Neuronal stem cell (in vitro differentiated cells): ENCODE data around the gene COL5A1.

ENCODE experiments used
- DNase-seq: peaks from one replicate; pipeline ENCODE4 v3.0.0-alpha.2; 2013; ENCODE audit warnings: low spot score
- H2AFZ ChIP-seq: one replicate; pipeline ENCODE4 v1.6.1; 2013; ENCODE audit warnings: mild to moderate bottlenecking, low read length, inconsistent platforms
- H2AK5ac ChIP-seq: 2 replicates; pipeline ENCODE4 v1.6.1; 2013; ENCODE audit warnings: low read depth, mild to moderate bottlenecking, inconsistent platforms, low read length, moderate library complexity, mixed read lengths
- H2BK120ac ChIP-seq: 2 replicates; pipeline ENCODE4 v1.6.1; 2013; ENCODE audit warnings: low read depth, mild to moderate bottlenecking, inconsistent platforms, low read length, moderate library complexity, mixed read lengths
- H2BK12ac ChIP-seq: one replicate; pipeline ENCODE4 v1.6.1; 2013; ENCODE audit warnings: low read length, inconsistent platforms
- H2BK15ac ChIP-seq: 2 replicates; pipeline ENCODE4 v1.6.1; 2013; ENCODE audit warnings: mild to moderate bottlenecking, low read length, inconsistent platforms, mixed read lengths
- H2BK5ac ChIP-seq: one replicate; pipeline ENCODE4 v1.6.1; 2013; ENCODE audit warnings: inconsistent platforms, mild to moderate bottlenecking, low read length, moderate library complexity
- H3K14ac ChIP-seq: one replicate; pipeline ENCODE4 v1.6.1; 2013; ENCODE audit warnings: low read length, inconsistent platforms
- H3K18ac ChIP-seq: 2 replicates; pipeline ENCODE4 v1.6.1; 2013; ENCODE audit warnings: low read length, inconsistent platforms
- H3K23ac ChIP-seq: 2 replicates; pipeline ENCODE4 v1.6.1; 2013; ENCODE audit warnings: low read depth, mild to moderate bottlenecking, mixed read lengths, low read length, inconsistent platforms; ENCODE audit not compliant: poor library complexity
- H3K27ac ChIP-seq: replicated peaks from 3 replicates; pipeline ENCODE4 v1.5.1; 2013; ENCODE audit warnings: low read length, inconsistent platforms
- H3K27me3 ChIP-seq, 3 experiments: 2 replicates each; pipeline ENCODE4 v1.6.1; 2013; ENCODE audit warnings: low read length in 3 of 3, mild to moderate bottlenecking in 2 of 3, inconsistent platforms in 1 of 3, low read depth in 1 of 3, mixed read lengths in 1 of 3, moderate library complexity in 1 of 3; ENCODE audit not compliant: control insufficient read depth in 3 of 3, insufficient read depth in 3 of 3
- H3K36me3 ChIP-seq, 2 donors: replicated peaks in 1 of 2; 2 replicates each; pipeline ENCODE4 v1.6.1; 2013; ENCODE audit warnings: low read length in 2 of 2; ENCODE audit not compliant: control insufficient read depth in 2 of 2, insufficient read depth in 2 of 2
- H3K4ac ChIP-seq: 2 replicates; pipeline ENCODE4 v1.6.1; 2013; ENCODE audit warnings: inconsistent platforms, mild to moderate bottlenecking, low read length, moderate library complexity
- H3K4me1 ChIP-seq, 2 donors: 1 replicate in 1 of 2; 2 replicates in 1 of 2; pipeline ENCODE4 v1.6.1; 2013; ENCODE audit warnings: low read length in 2 of 2, low read depth in 1 of 2; ENCODE audit not compliant: control insufficient read depth in 2 of 2, insufficient read depth in 1 of 2
- H3K4me2 ChIP-seq: one replicate; pipeline ENCODE4 v1.6.1; 2013; ENCODE audit warnings: mild to moderate bottlenecking, low read length, inconsistent platforms; ENCODE audit not compliant: insufficient read depth, poor library complexity, severe bottlenecking
- H3K4me3 ChIP-seq, 2 donors: 2 replicates each; pipeline ENCODE4 v1.5.1; 2013; ENCODE audit warnings: low read length in 2 of 2, mild to moderate bottlenecking in 2 of 2, inconsistent platforms in 1 of 2, moderate library complexity in 1 of 2
- H3K79me1 ChIP-seq: one replicate; pipeline ENCODE4 v1.6.1; 2013; ENCODE audit warnings: low read depth, mild to moderate bottlenecking, inconsistent platforms, low read length, moderate library complexity
- H3K9ac ChIP-seq: one replicate; pipeline ENCODE4 v1.6.1; 2013; ENCODE audit warnings: mild to moderate bottlenecking, low read depth, low read length, inconsistent platforms; ENCODE audit not compliant: poor library complexity
- H3K9me3 ChIP-seq, 2 donors: replicated peaks in 1 of 2; 2 replicates each; pipeline versions ENCODE3 to v1.6.1; 2013; ENCODE audit warnings: low read length in 2 of 2, mild to moderate bottlenecking in 2 of 2, inconsistent platforms in 1 of 2, low read depth in 1 of 2, mixed read lengths in 1 of 2, moderate library complexity in 1 of 2; ENCODE audit not compliant: control insufficient read depth in 2 of 2, insufficient read depth in 1 of 2
- H4K8ac ChIP-seq: one replicate; pipeline ENCODE4 v1.6.1; 2013; ENCODE audit warnings: low read depth, mild to moderate bottlenecking, inconsistent platforms, low read length, moderate library complexity
- H4K91ac ChIP-seq: one replicate; pipeline ENCODE4 v1.6.1; 2013; ENCODE audit warnings: low read length, low read depth, mild to moderate bottlenecking, inconsistent platforms; ENCODE audit not compliant: poor library complexity
- WGBS, 2 donors: extraction: QIAGEN DNeasy Blood & Tissue Kit; methylation state at CpG; one replicate each; pipeline ENCODE4 v1.1.7; 2013; ENCODE audit warnings: missing lambda C conversion rate in 2 of 2, mixed read lengths in 1 of 2; ENCODE audit not compliant: insufficient read length in 2 of 2, insufficient replicate concordance in 1 of 2; ENCODE audit errors: extremely low coverage in 2 of 2; 5-methylcytosine and 5-hydroxymethylcytosine counted together

COL5A1 gene

DNA sequence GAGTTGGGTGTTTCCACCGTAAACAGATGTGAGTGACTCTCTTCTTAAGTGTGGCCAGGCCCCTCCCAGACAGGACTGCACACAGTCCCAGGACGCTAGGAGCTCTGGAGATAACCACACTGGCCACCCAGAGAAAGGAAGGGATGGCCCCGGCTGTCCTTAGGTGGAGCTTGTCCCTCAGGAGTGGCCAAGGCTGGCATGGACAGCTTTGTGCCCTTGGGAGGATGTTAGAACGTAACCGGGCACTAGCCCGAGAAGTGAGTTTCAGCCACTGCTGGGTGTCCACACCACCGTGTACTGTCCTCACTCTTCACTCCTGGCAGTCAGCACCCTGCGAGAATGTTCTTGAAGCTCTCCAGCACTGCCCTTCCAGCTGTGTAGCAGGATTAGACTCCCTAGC is 203.2 kb downstream of the COL5A1 start:
- peaks cover 6% of the 10 kb centered on the region for H3K79me1 ChIP-seq

GRCh38 chr9:134846187-134846586 is 204.6 kb downstream of the COL5A1 start:
- Histone ChIP-seq H3K4me1 (peaks cover 0 to 2% of the 10 kb centered on the region in 2 donors), H2BK120ac (no peak overlapping the region)

More for the DNA sequence above, 203.2 kb downstream of the COL5A1 start:
- H3K4ac ChIP-seq = no peak overlapping the region
- H3K23ac ChIP-seq = peak overlapping the region; percentile 85
- no peak overlapping the region for H2BK120ac ChIP-seq
- no peak overlapping the region for H3K9ac ChIP-seq
- no peak overlapping the region for H2BK12ac ChIP-seq
- H3K4me2 ChIP-seq = no peak overlapping the region
- peaks cover 0 to 2% of the 10 kb centered on the region in 2 donors for H3K9me3 ChIP-seq
- H3K27me3 ChIP-seq = peaks cover 0 to 4% (median 0%) of the 10 kb centered on the region in 3 experiments
- H2BK5ac ChIP-seq = no peak overlapping the region
- H2AFZ ChIP-seq = no peak overlapping the region
- H2AK5ac ChIP-seq = peak overlapping the region; percentile 24
- peak overlapping the region in 1 of 2 donors; percentile 49 for H3K4me3 ChIP-seq
- no peak overlapping the region for H4K91ac ChIP-seq
- H4K8ac ChIP-seq = no peak overlapping the region
- H3K36me3 ChIP-seq = no peaks in the 10 kb centered on the region
- peaks cover 0 to 2% of the 10 kb centered on the region in 2 donors for H3K4me1 ChIP-seq
- no peak overlapping the region for H3K27ac ChIP-seq
- DNase-seq = no peak
- H2BK15ac ChIP-seq = no peak overlapping the region
- peak overlapping the region; percentile 57 for H3K18ac ChIP-seq
- peak overlapping the region; percentile 17 for H3K14ac ChIP-seq
- WGBS, 2 donors = no CpG with 5 or more reads among the region's 8 CpGs

DNA sequence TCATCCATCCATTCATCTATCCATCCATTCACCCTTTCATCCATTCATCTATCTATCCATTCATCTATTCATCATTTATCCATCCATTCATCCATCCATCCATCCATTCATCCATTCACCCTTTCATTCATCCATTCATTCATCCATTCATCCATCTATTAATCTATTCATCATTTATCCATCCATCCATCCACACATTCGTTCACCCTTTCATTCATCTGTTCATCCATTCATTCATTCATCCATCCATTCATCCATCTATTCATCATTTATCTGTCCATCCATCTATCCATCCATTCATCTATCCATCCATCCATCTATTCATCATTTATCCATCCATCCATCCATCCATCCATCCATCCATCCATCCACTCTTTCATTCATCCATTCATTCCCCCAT is 205.1 kb downstream of the COL5A1 start:
- 100% methylated on average over 1 of the region's 1 CpG for WGBS, 2 donors
- no peak overlapping the region for H4K91ac ChIP-seq
- no peak overlapping the region for H3K27ac ChIP-seq
- H3K27me3 ChIP-seq = peaks cover 0 to 4% (median 0%) of the 10 kb centered on the region in 3 experiments
- peak overlapping the region; percentile 3 for H3K14ac ChIP-seq
- H3K4me2 ChIP-seq = no peak overlapping the region
- no peak overlapping the region for H3K4ac ChIP-seq
- no peak overlapping the region for H2BK15ac ChIP-seq
- H2AFZ ChIP-seq = no peak overlapping the region
- H3K36me3 ChIP-seq = no peaks in the 10 kb centered on the region
- H3K9me3 ChIP-seq = peaks cover 0 to 8% of the 10 kb centered on the region in 2 donors
- H3K18ac ChIP-seq = no peak overlapping the region
- no peak overlapping the region for H3K4me3 ChIP-seq
- H3K9ac ChIP-seq = no peak overlapping the region
- H2BK120ac ChIP-seq = no peak overlapping the region
- peaks cover 6% of the 10 kb centered on the region for H3K79me1 ChIP-seq
- H3K23ac ChIP-seq = no peak overlapping the region
- DNase-seq = no peak
- no peak overlapping the region for H2AK5ac ChIP-seq
- no peak overlapping the region for H2BK12ac ChIP-seq
- peak overlapping the region; percentile 89 for H4K8ac ChIP-seq
- H2BK5ac ChIP-seq = no peak overlapping the region
- H3K4me1 ChIP-seq = peaks cover 0 to 2% of the 10 kb centered on the region in 2 donors

More at GRCh38 chr9:134846187-134846586, 204.6 kb downstream of the COL5A1 start:
- H3K9me3 ChIP-seq = peaks cover 0 to 6% of the 10 kb centered on the region in 2 donors
- peak overlapping the region; percentile 66 for H3K4ac ChIP-seq
- H3K9ac ChIP-seq = no peak overlapping the region
- no peak overlapping the region for H4K91ac ChIP-seq
- no peak overlapping the region for H3K4me3 ChIP-seq
- H3K27me3 ChIP-seq = peaks cover 0 to 4% (median 0%) of the 10 kb centered on the region in 3 experiments
- DNase-seq = no peak
- H3K79me1 ChIP-seq = peaks cover 6% of the 10 kb centered on the region
- no peak overlapping the region for H2AFZ ChIP-seq
- H3K18ac ChIP-seq = peak overlapping the region; percentile 51
- peak overlapping the region; percentile 99 for H3K14ac ChIP-seq
- H2BK15ac ChIP-seq = no peak overlapping the region
- H3K23ac ChIP-seq = no peak overlapping the region
- H3K27ac ChIP-seq = no peak overlapping the region
- H2AK5ac ChIP-seq = no peak overlapping the region
- no peaks in the 10 kb centered on the region for H3K36me3 ChIP-seq
- no peak overlapping the region for H2BK12ac ChIP-seq
- no peak overlapping the region for H2BK5ac ChIP-seq
- WGBS, 2 donors = no CpG with 5 or more reads among the region's 16 CpGs
- no peak overlapping the region for H4K8ac ChIP-seq
- H3K4me2 ChIP-seq = no peak overlapping the region

DNA sequence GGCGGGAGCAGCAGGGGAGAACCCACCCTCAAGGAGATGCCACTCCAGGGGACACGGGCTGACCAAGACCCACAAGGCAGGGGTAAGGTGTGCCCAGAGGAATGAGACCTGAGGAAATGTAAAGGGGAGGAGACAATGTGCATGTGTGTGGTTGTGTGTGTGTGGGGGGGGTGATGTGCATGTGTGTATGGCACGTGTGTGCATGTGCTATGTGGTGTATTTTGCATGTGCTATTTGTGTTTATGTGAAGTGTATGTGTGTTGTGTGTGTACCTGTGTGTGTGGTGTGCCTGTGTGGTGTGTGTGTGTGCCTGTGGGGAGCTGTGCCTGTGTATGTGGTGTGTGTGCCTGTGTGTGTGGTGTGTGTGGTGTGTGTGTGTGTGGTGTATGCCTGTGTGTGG is 205.5 kb downstream of the COL5A1 start:
- no peak overlapping the region for H2AFZ ChIP-seq
- peak overlapping the region; percentile 68 for H3K23ac ChIP-seq

More for the DNA sequence above, 205.5 kb downstream of the COL5A1 start:
- H3K36me3 ChIP-seq = no peaks in the 10 kb centered on the region
- H4K8ac ChIP-seq = peak overlapping the region; percentile 89
- no peak overlapping the region for H3K4me2 ChIP-seq
- no peak for DNase-seq
- H2BK15ac ChIP-seq = no peak overlapping the region
- no peak overlapping the region for H4K91ac ChIP-seq
- H3K4me1 ChIP-seq = peaks cover 0 to 2% of the 10 kb centered on the region in 2 donors
- peak overlapping the region; percentile 3 for H3K14ac ChIP-seq
- H3K4me3 ChIP-seq = peak overlapping the region in 1 of 2 donors; percentile 61
- H3K27ac ChIP-seq = no peak overlapping the region
- peak overlapping the region; percentile 63 for H3K9ac ChIP-seq
- no peak overlapping the region for H2BK120ac ChIP-seq
- no peak overlapping the region for H3K18ac ChIP-seq
- no peak overlapping the region for H2BK12ac ChIP-seq
- peaks cover 6% of the 10 kb centered on the region for H3K79me1 ChIP-seq
- no peak overlapping the region for H3K4ac ChIP-seq
- H2AK5ac ChIP-seq = no peak overlapping the region
- no CpG with 5 or more reads among the region's 3 CpGs for WGBS, 2 donors
- H2BK5ac ChIP-seq = no peak overlapping the region
- H3K9me3 ChIP-seq = peaks cover 0 to 8% of the 10 kb centered on the region in 2 donors
- H3K27me3 ChIP-seq = peaks cover 0 to 4% (median 0%) of the 10 kb centered on the region in 3 experiments
